Dendritic cell treated with granulocyte-macrophage colony-stimulating factor and Interleukin-4, amounts not matched to agents 40 ng/mL and 50 ng/mL, for 4 days (primary cell): ENCODE data around the gene COMMD1.
"Not testable (repeated sequence)": the region's sequence is repeated elsewhere in the genome, so short reads cannot be mapped to it uniquely, and the experiment has no call there.

ENCODE experiments used
- H3K27ac Mint-ChIP-seq: one replicate; pipeline ENCODE4 v1.8.0; 2022; ENCODE audit warnings: mild to moderate bottlenecking, mixed read lengths
- H3K27me3 Mint-ChIP-seq: one replicate; pipeline ENCODE4 v1.8.0; 2022; ENCODE audit warnings: mild to moderate bottlenecking, mixed read lengths
- H3K36me3 Mint-ChIP-seq: one replicate; pipeline ENCODE4 v1.8.0; 2022; ENCODE audit warnings: low read depth, mixed read lengths
- H3K4me1 Mint-ChIP-seq: one replicate; pipeline ENCODE4 v1.8.0; 2022; ENCODE audit warnings: low read depth, mixed read lengths
- H3K4me3 Mint-ChIP-seq: one replicate; pipeline ENCODE4 v1.8.0; 2022; ENCODE audit warnings: mild to moderate bottlenecking, moderate library complexity, mixed read lengths
- H3K9me3 Mint-ChIP-seq: one replicate; pipeline ENCODE4 v1.8.0; 2022; ENCODE audit warnings: mixed read lengths
- intact Hi-C: fragments of 100-400 bp; cut with micrococcal nuclease; formaldehyde crosslinking; loops from one replicate; pipeline ENCODE4 v1.15.0; 2022

The COMMD1 gene

GRCh38 chr2:61898810-61899209, 6.7 kb upstream of the COMMD1 start:
- Mint-ChIP-seq H3K27ac (no peak overlapping the region), H3K27me3 (no peaks in the 10 kb centered on the region), H3K36me3 (no peaks in the 10 kb centered on the region), H3K4me1 (no peaks in the 10 kb centered on the region), H3K9me3 (no peaks in the 10 kb centered on the region), H3K4me3 (no peak overlapping the region)
- intact Hi-C loops = no loop called here

GRCh38 chr2:61900281-61900680, 5.2 kb upstream of the COMMD1 start:
- Mint-ChIP-seq H3K36me3 (no peaks in the 10 kb centered on the region), H3K4me3 (no peak overlapping the region), H3K27ac (no peak overlapping the region), H3K9me3 (no peaks in the 10 kb centered on the region), H3K4me1 (no peaks in the 10 kb centered on the region), H3K27me3 (no peaks in the 10 kb centered on the region)
- intact Hi-C loops = loop anchor here (10.0 kb wide), 1 partner anchor 295 kb away; the partner anchor contains the start of gene B3GNT2

- Mint-ChIP-seq H3K27ac (peak overlapping the region; percentile 94), H3K27me3 (no peaks in the 10 kb centered on the region), H3K4me1 (peaks cover 7% of the 10 kb centered on the region), H3K4me3 (peak overlapping the region; percentile 100), H3K9me3 (no peaks in the 10 kb centered on the region), H3K36me3 (peaks cover 8% of the 10 kb centered on the region)
- intact Hi-C loops = loop anchor here (5.0 to 10.0 kb wide), 3 partner anchors 289 to 801 kb away; partner anchors contain the start of genes B3GNT2, EHBP1 and XPO1
Observed at GRCh38 chr2:61906186-61906470, 654 bp downstream of the COMMD1 start.

GRCh38 chr2:61909116-61909515, 3.6 kb downstream of the COMMD1 start:
- Mint-ChIP-seq H3K36me3 (peaks cover 8% of the 10 kb centered on the region), H3K4me3 (no peak overlapping the region), H3K27ac (no peak overlapping the region), H3K4me1 (peaks cover 7% of the 10 kb centered on the region), H3K9me3 (no peaks in the 10 kb centered on the region), H3K27me3 (no peaks in the 10 kb centered on the region)
- intact Hi-C loops = loop anchor here (5.0 to 10.0 kb wide), 3 partner anchors 286 to 798 kb away; partner anchors contain the start of genes B3GNT2, EHBP1 and XPO1

- Mint-ChIP-seq H3K27me3 (no peaks in the 10 kb centered on the region), H3K4me1 (peaks cover 7% of the 10 kb centered on the region), H3K27ac (no peak overlapping the region), H3K9me3 (no peaks in the 10 kb centered on the region), H3K4me3 (no peak overlapping the region), H3K36me3 (peaks cover 12% of the 10 kb centered on the region)
- intact Hi-C loops = no loop called here
Observed at GRCh38 chr2:61910603-61911002, 5.1 kb downstream of the COMMD1 start.

GRCh38 chr2:61911510-61911909, 6.0 kb downstream of the COMMD1 start:
- Mint-ChIP-seq H3K4me1 (peaks cover 7% of the 10 kb centered on the region), H3K4me3 (no peak overlapping the region), H3K27ac (no peak overlapping the region), H3K36me3 (peaks cover 6% of the 10 kb centered on the region), H3K9me3 (no peaks in the 10 kb centered on the region), H3K27me3 (no peaks in the 10 kb centered on the region)
- intact Hi-C loops = no loop called here

GRCh38 chr2:61914794-61915193, 9.3 kb downstream of the COMMD1 start:
- H3K4me1 Mint-ChIP-seq, H3K9me3 Mint-ChIP-seq, H3K27me3 Mint-ChIP-seq, H3K4me3 Mint-ChIP-seq: not testable (repeated sequence)
- H3K27ac Mint-ChIP-seq = peak overlapping the region; percentile 37
- H3K36me3 Mint-ChIP-seq = peaks cover 14% of the 10 kb centered on the region
- intact Hi-C loops = loop anchor here (5.0 kb wide), 1 partner anchor 863 kb away; no protein-coding TSS in a partner anchor

GRCh38 chr2:61920548-61920947, 15.1 kb downstream of the COMMD1 start:
- Mint-ChIP-seq H3K4me1 (no peaks in the 10 kb centered on the region), H3K4me3 (no peak overlapping the region), H3K36me3 (peaks cover 30% of the 10 kb centered on the region), H3K27ac (no peak overlapping the region), H3K27me3 (no peaks in the 10 kb centered on the region), H3K9me3 (no peaks in the 10 kb centered on the region)
- intact Hi-C loops = no loop called here

- Mint-ChIP-seq H3K4me3 (no peak overlapping the region), H3K27me3 (no peaks in the 10 kb centered on the region), H3K36me3 (peaks cover 34% of the 10 kb centered on the region), H3K9me3 (no peaks in the 10 kb centered on the region), H3K4me1 (no peaks in the 10 kb centered on the region), H3K27ac (no peak overlapping the region)
- intact Hi-C loops = no loop called here
Observed at GRCh38 chr2:61922714-61923113, 17.2 kb downstream of the COMMD1 start.

GRCh38 chr2:61924895-61925663, 19.6 kb downstream of the COMMD1 start:
- Mint-ChIP-seq H3K27me3 (no peaks in the 10 kb centered on the region), H3K36me3 (peaks cover 28% of the 10 kb centered on the region), H3K4me3 (no peak overlapping the region), H3K9me3 (no peaks in the 10 kb centered on the region), H3K27ac (no peak overlapping the region), H3K4me1 (no peaks in the 10 kb centered on the region)
- intact Hi-C loops = no loop called here

GRCh38 chr2:61926531-61927477, 21.3 kb downstream of the COMMD1 start:
- Mint-ChIP-seq H3K9me3 (no peaks in the 10 kb centered on the region), H3K27me3 (no peaks in the 10 kb centered on the region), H3K27ac (no peak overlapping the region), H3K4me1 (no peaks in the 10 kb centered on the region), H3K4me3 (no peak overlapping the region), H3K36me3 (peaks cover 22% of the 10 kb centered on the region)
- intact Hi-C loops = no loop called here

- no peaks in the 10 kb centered on the region for H3K9me3 Mint-ChIP-seq
- H3K27ac Mint-ChIP-seq = no peak overlapping the region
- no peaks in the 10 kb centered on the region for H3K27me3 Mint-ChIP-seq
- H3K4me1 Mint-ChIP-seq = no peaks in the 10 kb centered on the region
- intact Hi-C loops = no loop called here
- no peak overlapping the region for H3K4me3 Mint-ChIP-seq
- H3K36me3 Mint-ChIP-seq = peaks cover 28% of the 10 kb centered on the region
Observed at GRCh38 chr2:61928826-61929461, 23.5 kb downstream of the COMMD1 start.

- intact Hi-C loops = no loop called here
- no peaks in the 10 kb centered on the region for H3K9me3 Mint-ChIP-seq
- H3K36me3 Mint-ChIP-seq = peaks cover 24% of the 10 kb centered on the region
- no peak overlapping the region for H3K4me3 Mint-ChIP-seq
- H3K27ac Mint-ChIP-seq = no peak overlapping the region
- H3K4me1 Mint-ChIP-seq = peaks cover 7% of the 10 kb centered on the region
- H3K27me3 Mint-ChIP-seq = no peaks in the 10 kb centered on the region
Observed at GRCh38 chr2:61937098-61937497, 31.6 kb downstream of the COMMD1 start.

GRCh38 chr2:61937886-61938285, 32.4 kb downstream of the COMMD1 start:
- Mint-ChIP-seq H3K4me3 (no peak overlapping the region), H3K4me1 (peaks cover 10% of the 10 kb centered on the region), H3K27ac (no peak overlapping the region), H3K9me3 (no peaks in the 10 kb centered on the region), H3K36me3 (peaks cover 18% of the 10 kb centered on the region), H3K27me3 (no peaks in the 10 kb centered on the region)
- intact Hi-C loops = no loop called here
